Right hindlimb (tissue), 1 donor: Measurements from ENCODE around the gene PRRT2.
A peak's percentile ranks its signal among the peaks of the same experiment; 100 is the strongest.
"Not testable (repeated sequence)": the region's sequence is repeated elsewhere in the genome, so short reads cannot be mapped to it uniquely, and the experiment has no call there.

Source experiments
- DNase-seq: peaks from one replicate; pipeline ENCODE4 v3.0.0-alpha.2; 2018

The PRRT2 gene

DNA sequence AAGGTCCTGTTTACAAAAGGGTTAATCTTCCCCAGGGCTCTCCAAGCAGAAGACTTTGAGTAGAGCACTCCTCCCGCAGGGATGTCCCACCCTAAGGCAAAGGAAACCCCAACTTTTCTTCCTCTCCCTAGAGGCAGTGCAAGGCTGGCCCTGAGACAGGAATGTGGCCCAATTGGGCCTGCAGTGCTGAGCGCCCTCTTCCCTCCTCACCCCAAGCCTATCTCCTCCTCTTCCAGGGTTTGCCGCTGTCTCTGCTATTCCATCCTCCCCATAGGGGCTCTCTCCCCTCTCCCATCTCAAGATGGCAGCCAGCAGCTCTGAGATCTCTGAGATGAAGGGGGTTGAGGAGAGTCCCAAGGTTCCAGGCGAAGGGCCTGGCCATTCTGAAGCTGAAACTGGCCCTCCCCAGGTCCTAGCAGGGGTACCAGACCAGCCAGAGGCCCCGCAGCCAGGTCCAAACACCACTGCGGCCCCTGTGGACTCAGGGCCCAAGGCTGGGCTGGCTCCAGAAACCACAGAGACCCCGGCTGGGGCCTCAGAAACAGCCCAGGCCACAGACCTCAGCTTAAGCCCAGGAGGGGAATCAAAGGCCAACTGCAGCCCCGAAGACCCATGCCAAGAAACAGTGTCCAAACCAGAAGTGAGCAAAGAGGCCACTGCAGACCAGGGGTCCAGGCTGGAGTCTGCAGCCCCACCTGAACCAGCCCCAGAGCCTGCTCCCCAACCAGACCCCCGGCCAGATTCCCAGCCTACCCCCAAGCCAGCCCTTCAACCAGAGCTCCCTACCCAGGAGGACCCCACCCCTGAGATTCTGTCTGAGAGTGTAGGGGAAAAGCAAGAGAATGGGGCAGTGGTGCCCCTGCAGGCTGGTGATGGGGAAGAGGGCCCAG lies 1.0 kb downstream of the PRRT2 start:
- no peak for DNase-seq

- no peak for DNase-seq
Measured at GRCh38 chr16:29813644-29814562, 1.9 kb downstream of the PRRT2 start.

- DNase-seq: no peak
Measured at GRCh38 chr16:29814592-29814991, 2.6 kb downstream of the PRRT2 start.

DNA sequence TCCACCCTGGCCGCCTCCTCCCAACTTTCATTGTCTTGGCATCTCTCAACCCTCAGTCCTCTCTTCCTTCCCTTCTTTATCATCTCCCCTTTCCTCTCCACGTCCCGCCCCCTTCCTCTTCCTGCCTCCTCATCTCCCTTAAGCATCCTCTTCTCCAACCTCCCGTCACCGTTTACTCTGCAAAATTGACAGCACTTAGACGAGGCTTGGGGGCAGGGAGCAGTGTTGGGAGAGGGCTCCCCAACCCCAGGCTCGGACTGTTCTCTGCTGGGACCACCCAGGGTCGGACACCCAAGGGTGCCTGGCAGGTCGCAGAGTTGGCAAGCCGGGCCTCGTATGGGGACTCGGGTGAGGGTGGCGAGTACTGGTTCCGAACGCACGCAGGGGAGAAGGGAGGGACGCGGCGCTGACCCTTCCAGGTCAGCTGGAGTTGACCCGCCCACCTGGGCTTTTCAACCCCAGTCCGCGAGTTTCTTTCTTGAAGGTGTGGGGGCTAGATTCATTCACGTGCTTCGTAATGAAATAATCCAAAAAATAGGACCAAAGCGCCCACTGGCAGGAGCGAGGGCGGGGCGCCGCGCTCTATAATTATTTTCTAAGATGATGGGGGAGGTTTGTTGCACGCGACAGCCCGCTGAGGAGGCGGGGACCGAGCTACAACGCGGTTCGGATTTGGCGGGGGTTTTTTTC lies 3.2 kb downstream of the PRRT2 start:
- peak; percentile 40 for DNase-seq

DNA sequence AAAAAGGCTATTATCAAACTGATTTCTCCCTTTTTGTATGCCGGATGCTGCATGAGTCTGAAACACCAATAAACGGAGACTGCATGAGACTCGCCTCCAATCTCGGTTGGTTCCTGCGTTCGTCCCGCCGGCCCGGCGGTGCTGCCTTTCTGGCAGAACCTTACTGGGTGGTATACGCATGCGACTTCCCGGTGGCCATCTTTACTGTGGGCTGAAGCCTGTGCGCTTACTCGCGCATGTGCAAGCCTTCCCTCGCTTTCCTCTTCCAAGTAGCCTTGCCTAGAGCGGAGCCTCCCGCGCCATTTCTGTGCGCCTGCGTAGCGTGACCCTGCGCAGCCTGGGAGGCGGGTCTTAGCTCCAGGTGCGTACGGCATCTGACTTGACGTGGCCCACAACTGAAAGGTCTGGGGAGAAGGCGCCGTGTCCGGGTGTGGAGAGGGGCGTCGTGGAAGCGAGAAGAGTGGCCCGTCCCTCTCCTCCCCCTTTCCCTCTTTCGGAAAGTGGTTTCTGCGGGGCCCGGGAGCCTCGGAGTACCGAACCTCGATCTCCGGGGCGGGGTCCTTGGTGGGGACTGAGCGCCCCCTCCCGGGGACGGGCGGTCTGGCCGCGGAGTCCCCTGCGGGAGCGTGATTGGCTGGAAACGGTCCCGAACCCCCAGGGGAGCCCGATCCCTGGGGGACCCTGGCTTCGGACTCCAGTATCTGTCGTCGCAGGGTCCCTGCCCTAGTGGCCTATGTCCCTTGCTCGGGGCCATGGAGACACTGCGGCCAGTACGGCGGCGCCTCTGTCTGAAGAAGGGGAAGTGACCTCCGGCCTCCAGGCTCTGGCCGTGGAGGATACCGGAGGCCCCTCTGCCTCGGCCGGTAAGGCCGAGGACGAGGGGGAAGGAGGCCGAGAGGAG lies 4.0 kb downstream of the PRRT2 start, which contains the start of gene PAGR1:
PAGR1 (plus strand) TSS at position 360 of the 901 bp plus-strand sequence; CDS start at position 734, 374 bp downstream.
- DNase-seq: peak; percentile 99

DNA sequence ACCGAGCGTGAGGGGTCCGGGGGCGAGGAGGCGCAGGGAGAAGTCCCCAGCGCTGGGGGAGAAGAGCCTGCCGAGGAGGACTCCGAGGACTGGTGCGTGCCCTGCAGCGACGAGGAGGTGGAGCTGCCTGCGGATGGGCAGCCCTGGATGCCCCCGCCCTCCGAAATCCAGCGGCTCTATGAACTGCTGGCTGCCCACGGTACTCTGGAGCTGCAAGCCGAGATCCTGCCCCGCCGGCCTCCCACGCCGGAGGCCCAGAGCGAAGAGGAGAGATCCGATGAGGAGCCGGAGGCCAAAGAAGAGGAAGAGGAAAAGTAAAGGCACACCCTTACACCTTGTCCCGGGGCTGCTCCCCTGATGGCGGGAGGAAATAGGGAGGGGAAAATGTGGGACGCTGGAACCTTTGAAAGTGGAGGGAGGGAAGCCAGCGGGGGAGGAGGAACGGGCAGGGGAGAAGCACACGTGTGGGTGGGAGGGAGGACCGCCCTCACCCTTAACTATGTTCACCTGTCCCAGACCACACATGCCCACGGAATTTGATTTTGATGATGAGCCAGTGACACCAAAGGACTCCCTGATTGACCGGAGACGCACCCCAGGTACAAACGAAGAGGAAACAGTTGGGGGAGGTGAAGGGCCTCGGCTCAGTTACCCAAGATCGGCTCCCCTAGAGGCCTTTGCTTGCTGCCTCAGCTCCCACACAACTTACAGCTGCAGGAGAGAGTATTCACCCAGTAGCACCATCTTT lies 4.9 kb downstream of the PRRT2 start:
- peak; percentile 73 for DNase-seq

DNA sequence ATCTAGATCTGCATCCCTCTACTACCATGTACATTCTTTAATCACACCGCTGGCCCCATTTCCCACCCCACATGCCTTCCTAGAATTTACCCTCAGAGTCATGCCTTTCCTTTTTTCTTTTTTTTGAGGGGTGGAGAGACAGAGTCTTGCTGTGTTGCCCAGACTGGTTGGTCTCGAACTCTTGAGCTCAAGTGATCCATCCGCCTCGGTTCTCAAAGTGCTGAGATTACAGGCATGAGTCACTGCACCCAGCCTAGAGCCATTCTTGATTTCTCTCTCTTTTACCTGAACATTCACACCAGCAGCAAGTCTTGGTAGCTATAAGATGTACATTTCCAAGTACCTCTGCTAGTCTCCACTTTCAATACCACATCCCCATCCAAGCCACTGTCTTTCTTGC lies 6.1 kb downstream of the PRRT2 start:
- no peak for DNase-seq

DNA sequence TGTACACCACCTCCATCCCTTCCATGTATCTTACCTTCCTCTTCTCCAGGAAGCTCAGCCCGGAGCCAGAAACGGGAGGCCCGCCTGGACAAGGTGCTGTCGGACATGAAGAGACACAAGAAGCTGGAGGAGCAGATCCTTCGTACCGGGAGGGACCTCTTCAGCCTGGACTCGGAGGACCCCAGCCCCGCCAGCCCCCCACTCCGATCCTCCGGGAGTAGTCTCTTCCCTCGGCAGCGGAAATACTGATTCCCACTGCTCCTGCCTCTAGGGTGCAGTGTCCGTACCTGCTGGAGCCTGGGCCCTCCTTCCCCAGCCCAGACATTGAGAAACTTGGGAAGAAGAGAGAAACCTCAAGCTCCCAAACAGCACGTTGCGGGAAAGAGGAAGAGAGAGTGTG lies 7.5 kb downstream of the PRRT2 start:
- DNase-seq: no peak

GRCh38 chr16:29820271-29820701 lies 8.3 kb downstream of the PRRT2 start, which contains the start of gene MVP:
Gene MVP, plus strand, starts transcription at chr16:29820462. Its CDS starts 10,088 bp downstream, at chr16:29830550.
- DNase-seq: peak; percentile 82

DNA sequence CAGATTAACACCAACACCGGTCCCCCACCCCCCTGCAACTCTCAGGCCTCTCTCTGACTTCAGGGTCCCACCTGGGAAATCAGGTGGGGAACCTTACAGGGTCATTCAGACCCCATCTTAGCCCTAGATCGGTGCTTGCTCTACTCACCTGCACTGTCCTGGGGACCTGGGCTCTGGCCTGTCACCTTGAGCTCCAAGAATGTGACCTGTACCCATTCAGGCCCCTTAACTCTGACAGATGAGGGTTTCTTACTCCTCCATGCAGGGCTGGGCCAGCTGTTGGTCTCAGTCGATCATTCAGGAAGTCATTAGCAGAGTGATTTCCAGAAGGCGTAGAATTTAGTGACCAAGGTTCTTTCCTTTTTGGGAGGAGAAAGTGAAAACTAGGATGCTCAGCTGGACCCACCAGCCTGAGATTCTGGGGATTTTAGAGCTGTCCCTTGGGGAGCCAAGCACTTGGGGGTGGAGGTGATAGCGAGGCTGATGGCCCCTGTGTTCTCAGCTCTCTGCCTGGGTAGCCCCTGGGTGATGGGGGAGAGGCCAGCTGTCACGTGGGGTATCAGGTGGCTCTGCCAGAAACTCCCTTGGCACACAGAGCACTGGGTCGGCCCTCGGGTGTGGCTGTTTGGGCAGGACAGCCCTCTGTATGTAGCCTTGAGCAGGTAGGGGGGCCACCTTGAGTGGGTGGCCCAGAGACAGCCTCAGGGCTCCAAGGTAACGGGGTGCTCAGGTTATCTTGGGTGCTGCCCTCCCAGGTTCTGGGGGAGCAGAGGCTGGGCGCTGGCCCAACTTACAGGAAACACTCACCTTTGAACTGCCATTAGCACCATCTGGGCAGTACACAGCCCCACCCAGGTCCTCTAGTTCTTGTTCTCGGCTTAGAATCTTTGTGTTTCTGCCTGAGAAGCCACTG lies 9.0 kb downstream of the PRRT2 start:
- no peak for DNase-seq

- no peak for DNase-seq
Measured at GRCh38 chr16:29821643-29822115, 9.7 kb downstream of the PRRT2 start.

DNA sequence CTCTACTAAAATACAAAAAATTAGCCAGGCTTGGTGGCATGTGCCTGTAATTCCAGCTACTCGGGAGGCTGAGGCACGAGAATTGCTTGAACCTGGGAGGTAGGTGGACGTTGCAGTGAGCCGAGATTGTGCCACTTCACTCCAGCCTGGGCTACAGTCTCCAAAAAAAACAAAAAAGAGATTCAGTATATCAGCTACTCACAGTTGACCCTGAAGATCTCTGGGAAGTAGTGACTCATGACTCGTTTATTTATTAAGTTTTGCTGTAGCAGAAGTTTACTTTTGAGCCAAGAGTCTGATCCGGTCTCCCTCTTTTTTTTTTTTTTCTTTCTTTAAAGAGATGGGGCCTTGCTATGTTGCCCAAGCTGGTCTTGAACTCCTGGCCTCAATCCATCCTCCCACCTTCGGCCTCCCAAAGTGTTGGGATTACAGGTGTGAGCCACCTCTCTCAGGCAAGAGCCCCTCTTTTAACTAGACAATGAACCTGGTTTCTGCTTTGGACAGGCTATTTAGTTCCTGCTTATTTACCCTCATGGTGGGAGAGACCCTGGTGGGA lies 12.7 kb downstream of the PRRT2 start:
- no peak for DNase-seq

- DNase-seq: peak; percentile 67
Measured at GRCh38 chr16:29825145-29826044, 13.4 kb downstream of the PRRT2 start.

GRCh38 chr16:29826342-29826695 lies 14.3 kb downstream of the PRRT2 start:
- no peak for DNase-seq

DNA sequence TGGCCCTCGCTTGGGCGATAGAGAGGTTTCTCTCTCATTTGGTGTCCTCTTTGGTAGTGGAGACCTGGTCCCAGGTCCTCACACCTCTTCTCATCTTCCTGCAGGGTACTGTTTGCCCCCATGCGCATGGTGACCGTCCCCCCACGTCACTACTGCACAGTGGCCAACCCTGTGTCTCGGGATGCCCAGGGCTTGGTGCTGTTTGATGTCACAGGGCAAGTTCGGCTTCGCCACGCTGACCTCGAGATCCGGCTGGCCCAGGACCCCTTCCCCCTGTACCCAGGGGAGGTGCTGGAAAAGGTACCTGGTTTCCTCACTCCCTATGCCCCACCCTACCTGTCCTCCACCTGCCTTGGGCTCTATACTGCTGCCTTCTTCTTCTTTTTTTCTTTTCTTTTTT lies 18.8 kb downstream of the PRRT2 start:
- no peak for DNase-seq

- no peak for DNase-seq
Measured at GRCh38 chr16:29831490-29831889, 19.5 kb downstream of the PRRT2 start.

DNA sequence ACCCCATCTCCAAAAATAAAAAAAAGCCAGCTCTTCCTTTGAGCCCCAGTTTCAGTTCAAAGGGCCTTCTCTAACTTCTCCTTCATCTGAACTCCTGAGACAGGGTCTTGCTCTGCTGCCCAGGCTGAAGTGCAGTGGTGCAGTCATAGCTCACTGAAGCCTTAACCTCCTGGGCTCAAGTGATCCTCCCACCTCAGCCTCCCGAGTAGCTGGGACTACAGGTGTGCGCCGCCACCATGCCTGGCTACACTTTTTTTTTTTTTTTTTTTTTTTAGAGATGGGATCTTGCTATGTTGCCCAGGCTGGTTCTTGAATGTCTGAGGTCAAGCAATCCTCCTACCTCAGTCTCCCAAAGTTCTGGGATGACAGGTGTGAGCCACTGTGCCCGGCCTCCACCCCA lies 21.2 kb downstream of the PRRT2 start:
- not testable (repeated sequence) for DNase-seq

GRCh38 chr16:29834079-29834478 lies 22.1 kb downstream of the PRRT2 start:
- DNase-seq: no peak
